Measurements from ENCODE around the gene SPATS2L. TPM values are rescaled to one million over a fixed set of nuclear protein-coding genes. Genes with fewer than 3 reads are reported as not detected.

The SPATS2L gene
- polyA plus RNA-seq, 2 of the 4 experiments (the other 2 are of a cell fraction): 85.2 to 202 TPM

- no peak for FAIRE-seq
- Histone ChIP-seq H3K4me2 (peak overlapping the region; percentile 77), H3K27ac (peak overlapping the region; percentile 21 to 83), H3K9me3 (no peaks in the 10 kb centered on the region), H3K4me1 (peaks cover 78% of the 10 kb centered on the region), H3K4me3 (no peak overlapping the region)
- POLR2A ChIA-PET: interaction anchor here (0.7 kb wide), 1 partner anchor 277 kb away, joined by 9 read pairs; no protein-coding TSS in a partner anchor
- no peak for DNase-seq (ENCODE audit: low read depth in 1 of 2, low spot score in 1 of 2)
- ATAC-seq: peak in 1 of 2 experiments; percentile 42; a peak in 3 of 6 replicates
- no peak for TF ChIP-seq ZFP36 (IDR thresholded peaks at IDR 0.05; ENCODE audit: borderline replicate concordance, partially characterized antibody)
- TF ChIP-seq CHD4 (IDR thresholded peaks at IDR 0.05; ENCODE audit: borderline replicate concordance): no peak
- TF ChIP-seq MAX (IDR thresholded peaks at IDR 0.05): no peak
- TF ChIP-seq RCOR1 (IDR thresholded peaks at IDR 0.05; ENCODE audit: low read depth, low read length): no peak
- no peak for TF ChIP-seq USF2 (IDR thresholded peaks at IDR 0.05)
- no peak for TF ChIP-seq NR3C1 (IDR thresholded peaks at IDR 0.05)
- no peak for TF ChIP-seq RARB (CRISPR knock-in tag; IDR thresholded peaks at IDR 0.05)
- no peak for TF ChIP-seq MYC (IDR thresholded peaks at IDR 0.05; ENCODE audit: borderline replicate concordance, low read length)
- no peak for TF ChIP-seq CEBPB (IDR thresholded peaks at IDR 0.05)
- no peak for TF ChIP-seq JUN (IDR thresholded peaks at IDR 0.05)
- TF ChIP-seq KDM1A (IDR thresholded peaks at IDR 0.05; ENCODE audit: low read depth): no peak
- TF ChIP-seq NFE2L2 (conservative IDR thresholded peaks at IDR 0.05; ENCODE audit: low read length): no peak
- CTCF ChIA-PET: interaction anchor here (0.7 to 1.3 kb wide), 4 partner anchors 13 to 267 kb away, joined by 3 to 6 read pairs (median 4); partner anchors contain the start of gene SPATS2L
- WGBS (ENCODE audit: missing lambda C conversion rate): 50% methylated on average over 10 of the region's 10 CpGs
Measured at GRCh38 chr2:200318940-200319435, 12.5 kb downstream of the SPATS2L start.

- ChIA-PET CTCF (interaction anchor here (0.6 to 1.3 kb wide), 5 partner anchors 13 to 267 kb away, joined by 3 to 6 read pairs (median 4); partner anchors contain the start of gene SPATS2L), POLR2A (interaction anchor here (0.7 kb wide), 1 partner anchor 278 kb away, joined by 9 read pairs; no protein-coding TSS in a partner anchor)
- Histone ChIP-seq H3K4me2 (peak overlapping the region; percentile 77), H3K4me1 (peaks cover 78% of the 10 kb centered on the region), H3K4me3 (no peak overlapping the region), H3K27ac (peak overlapping the region; percentile 21 to 83; a peak in 5 of 6 replicates), H3K9me3 (no peaks in the 10 kb centered on the region)
- FAIRE-seq: no peak
- 28% methylated on average over 4 of the region's 4 CpGs for WGBS (ENCODE audit: missing lambda C conversion rate)
- peak; percentile 31 to 55 for DNase-seq (ENCODE audit: low read depth in 1 of 2, low spot score in 1 of 2)
- peak; percentile 69 to 72 for ATAC-seq
- TF ChIP-seq RARB (CRISPR knock-in tag; IDR thresholded peaks at IDR 0.05): no peak
- no peak for TF ChIP-seq NR3C1 (IDR thresholded peaks at IDR 0.05)
- no peak for TF ChIP-seq NPAS2 (CRISPR knock-in tag; IDR thresholded peaks at IDR 0.05; ENCODE audit: borderline replicate concordance)
- no peak for TF ChIP-seq REST (IDR thresholded peaks at IDR 0.05)
- 0 out of 5 replicates have a peak, but pooled peaks of 1 of the 2 experiments have one; percentile 1 for TF ChIP-seq RAD21 (conservative IDR thresholded peaks at IDR 0.05 in 1 of 2, IDR thresholded peaks at IDR 0.05 in 1 of 2)
- no peak for TF ChIP-seq FOSL2 (IDR thresholded peaks at IDR 0.05)
- peak; percentile 56 for TF ChIP-seq FOSL2 (CRISPR knock-in tag; IDR thresholded peaks at IDR 0.05)
- peak; percentile 29 to 82; a peak in 3 of 4 replicates for TF ChIP-seq CEBPB (IDR thresholded peaks at IDR 0.05)
- TF ChIP-seq CBX8 (IDR thresholded peaks at IDR 0.05): no peak
- no peak for TF ChIP-seq ZFP36 (IDR thresholded peaks at IDR 0.05; ENCODE audit: borderline replicate concordance, partially characterized antibody)
- TF ChIP-seq KDM1A (IDR thresholded peaks at IDR 0.05; ENCODE audit: low read depth): no peak
- TF ChIP-seq ATOH8 (CRISPR knock-in tag; IDR thresholded peaks at IDR 0.05; ENCODE audit: low read depth): no peak
- TF ChIP-seq ZSCAN20 (CRISPR knock-in tag; IDR thresholded peaks at IDR 0.05): no peak
- no peak for TF ChIP-seq HDAC2 (IDR thresholded peaks at IDR 0.05)
- TF ChIP-seq CHD2 (IDR thresholded peaks at IDR 0.05; ENCODE audit: low read length, partially characterized antibody): no peak
- TF ChIP-seq RCOR1 (IDR thresholded peaks at IDR 0.05; ENCODE audit: low read depth, low read length): no peak
- TF ChIP-seq USF2 (IDR thresholded peaks at IDR 0.05): no peak
- TF ChIP-seq JUNB (IDR thresholded peaks at IDR 0.05): peak; percentile 59
- no peak for TF ChIP-seq RNF2 (IDR thresholded peaks at IDR 0.05; ENCODE audit: borderline replicate concordance, low read depth)
- no peak for TF ChIP-seq SREBF2 (IDR thresholded peaks at IDR 0.05)
- TF ChIP-seq EHMT2 (IDR thresholded peaks at IDR 0.05; ENCODE audit: low read depth): no peak
- no peak for TF ChIP-seq ZNF302 (CRISPR knock-in tag; IDR thresholded peaks at IDR 0.05)
- TF ChIP-seq MAX (IDR thresholded peaks at IDR 0.05): no peak
- TF ChIP-seq ZC3H11A (IDR thresholded peaks at IDR 0.05): no peak
Measured at GRCh38 chr2:200319548-200320337, 13.2 kb downstream of the SPATS2L start.

All from A549 (cell line).